H9 (cell line): ENCODE results near the gene DIP2C. TPM values are rescaled to one million over a fixed set of nuclear protein-coding genes. Genes with fewer than 3 reads are reported as not detected.

Experiments
- DNase-seq: peaks from one replicate; pipeline ENCODE4 v3.0.0-alpha.2; 2017
- H2AFZ ChIP-seq: one replicate; pipeline ENCODE4 v1.6.1; 2013; ENCODE audit warnings: mild to moderate bottlenecking, low read length, control low read depth, moderate library complexity
- H2AK5ac ChIP-seq: 2 replicates; pipeline ENCODE4 v1.6.1; 2013; ENCODE audit warnings: low read length, control low read depth, mixed read lengths; ENCODE audit not compliant: insufficient read length
- H2BK120ac ChIP-seq: one replicate; pipeline ENCODE4 v1.6.1; 2013; ENCODE audit warnings: low read depth, mild to moderate bottlenecking, low read length, control low read depth, inconsistent platforms; ENCODE audit not compliant: poor library complexity, severe bottlenecking
- H2BK12ac ChIP-seq: 2 replicates; pipeline ENCODE4 v1.6.1; 2013; ENCODE audit warnings: low read length, control low read depth, mixed read lengths, low read depth; ENCODE audit not compliant: insufficient read length
- H2BK15ac ChIP-seq: 2 replicates; pipeline ENCODE4 v1.6.1; 2013; ENCODE audit warnings: low read depth, low read length, control low read depth
- H2BK20ac ChIP-seq: one replicate; pipeline ENCODE4 v1.6.1; 2013; ENCODE audit warnings: low read depth, mild to moderate bottlenecking, low read length, control low read depth, inconsistent platforms; ENCODE audit not compliant: poor library complexity, severe bottlenecking
- H2BK5ac ChIP-seq: 2 replicates; pipeline ENCODE4 v1.6.1; 2013; ENCODE audit warnings: low read length, control low read depth, mixed read lengths; ENCODE audit not compliant: insufficient read length
- H3K14ac ChIP-seq: 2 replicates; pipeline ENCODE4 v1.6.1; 2013; ENCODE audit warnings: low read length, control low read depth; ENCODE audit not compliant: insufficient read depth
- H3K18ac ChIP-seq: 2 replicates; pipeline ENCODE4 v1.6.1; 2013; ENCODE audit warnings: low read depth, mild to moderate bottlenecking, mixed read lengths, low read length, control low read depth; ENCODE audit not compliant: insufficient read length
- H3K23ac ChIP-seq: 2 replicates; pipeline ENCODE4 v1.6.1; 2013; ENCODE audit warnings: low read length, control low read depth, mixed read lengths, low read depth; ENCODE audit not compliant: insufficient read length
- H3K23me2 ChIP-seq: 2 replicates; pipeline ENCODE4 v1.6.1; 2013; ENCODE audit warnings: low read depth, mild to moderate bottlenecking, mixed read lengths, low read length, control low read depth; ENCODE audit not compliant: insufficient read length, poor library complexity, severe bottlenecking
- H3K27ac ChIP-seq: 2 replicates; pipeline ENCODE4 v1.5.1; 2013; ENCODE audit warnings: low read length, control low read depth, mixed read lengths, low read depth; ENCODE audit not compliant: insufficient read length
- H3K27me3 ChIP-seq: 2 replicates; pipeline ENCODE4 v1.6.1; 2013; ENCODE audit warnings: low read length, control low read depth, inconsistent platforms; ENCODE audit not compliant: insufficient read depth
- H3K4ac ChIP-seq: 2 replicates; pipeline ENCODE4 v1.6.1; 2013; ENCODE audit warnings: low read depth, mild to moderate bottlenecking, control low read depth, inconsistent platforms, low read length, moderate library complexity
- H3K4me1 ChIP-seq: 2 replicates; pipeline ENCODE4 v1.6.1; 2013; ENCODE audit warnings: low read length, control low read depth, inconsistent platforms; ENCODE audit not compliant: insufficient read depth
- H3K4me2 ChIP-seq: 2 replicates; pipeline ENCODE4 v1.6.1; 2013; ENCODE audit warnings: low read length, control low read depth, mixed read lengths; ENCODE audit not compliant: insufficient read length, insufficient read depth
- H3K56ac ChIP-seq: 2 replicates; pipeline ENCODE4 v1.6.1; 2013; ENCODE audit warnings: low read depth, mild to moderate bottlenecking, mixed read lengths, low read length, control low read depth; ENCODE audit not compliant: insufficient read length
- H3K79me1 ChIP-seq: 2 replicates; pipeline ENCODE4 v1.6.1; 2013; ENCODE audit warnings: low read depth, mild to moderate bottlenecking, moderate library complexity, low read length, control low read depth, inconsistent platforms; ENCODE audit not compliant: insufficient read depth, poor library complexity, severe bottlenecking
- H3K79me2 ChIP-seq: 2 replicates; pipeline ENCODE4 v1.6.1; 2013; ENCODE audit warnings: low read length, control low read depth, inconsistent platforms; ENCODE audit not compliant: insufficient read depth
- H3K9ac ChIP-seq: 2 replicates; pipeline ENCODE4 v1.6.1; 2013; ENCODE audit warnings: low read length, control low read depth, mixed read lengths; ENCODE audit not compliant: insufficient read length; ENCODE audit errors: extremely low read depth
- H3K9me3 ChIP-seq: one replicate; pipeline ENCODE4 v1.6.1; 2013; ENCODE audit warnings: low read depth, low read length, inconsistent platforms; ENCODE audit not compliant: control insufficient read depth
- H3T11ph ChIP-seq: one replicate; pipeline ENCODE4 v1.6.1; 2013; ENCODE audit warnings: mild to moderate bottlenecking, low read length, control low read depth, inconsistent platforms
- H4K20me1 ChIP-seq: one replicate; pipeline ENCODE4 v1.6.1; 2013; ENCODE audit not compliant: control insufficient read depth, insufficient read length, insufficient read depth
- H4K5ac ChIP-seq: 2 replicates; pipeline ENCODE4 v1.6.1; 2013; ENCODE audit warnings: low read depth, mild to moderate bottlenecking, mixed read lengths, low read length, control low read depth; ENCODE audit not compliant: insufficient read length
- H4K8ac ChIP-seq: replicated peaks from 2 replicates; pipeline ENCODE4 v1.6.1; 2013; ENCODE audit warnings: low read length, control low read depth, mixed read lengths, low read depth; ENCODE audit not compliant: insufficient read length
- H4K91ac ChIP-seq: 2 replicates; pipeline ENCODE4 v1.6.1; 2013; ENCODE audit warnings: low read depth, mild to moderate bottlenecking, moderate library complexity, mixed read lengths, low read length, control low read depth; ENCODE audit not compliant: insufficient read length
- H3K27ac Mint-ChIP-seq, 3 experiments: 2 replicates in 2 of 3; 3 replicates in 1 of 3; pipeline ENCODE4 v1.8.0; 2020 to 2021; ENCODE audit warnings: mixed read lengths in 3 of 3, mild to moderate bottlenecking in 1 of 3, moderate library complexity in 1 of 3
- H3K27me3 Mint-ChIP-seq: 2 replicates; pipeline ENCODE4 v1.8.0; 2021; ENCODE audit warnings: low read depth, mild to moderate bottlenecking, moderate library complexity, mixed read lengths
- H3K36me3 Mint-ChIP-seq, 3 experiments: 2 replicates in 2 of 3; 3 replicates in 1 of 3; pipeline ENCODE4 v1.8.0; 2020 to 2021; ENCODE audit warnings: low read depth in 3 of 3, mixed read lengths in 3 of 3; ENCODE audit not compliant: insufficient read depth in 1 of 3
- H3K4me1 Mint-ChIP-seq, 2 experiments: 2 replicates each; pipeline ENCODE4 v1.8.0; 2020; ENCODE audit warnings: mixed read lengths in 2 of 2
- H3K4me3 Mint-ChIP-seq, 2 experiments: 2 replicates in 1 of 2; 3 replicates in 1 of 2; pipeline ENCODE4 v1.8.0; 2020 to 2021; ENCODE audit warnings: mild to moderate bottlenecking in 2 of 2, mixed read lengths in 2 of 2, moderate library complexity in 1 of 2
- H3K9me3 Mint-ChIP-seq, 2 experiments: 2 replicates in 1 of 2; 3 replicates in 1 of 2; pipeline ENCODE4 v1.8.0; 2020; ENCODE audit warnings: mild to moderate bottlenecking in 2 of 2, mixed read lengths in 2 of 2, moderate library complexity in 1 of 2
- CTCF ChIP-seq: fragments of 200-600 bp; sonication (generic); conservative IDR thresholded peaks from 3 replicates; pipeline ENCODE4 v1.8.0; 2021; ENCODE audit warnings: antibody characterized with exemption, mild to moderate bottlenecking
- WGBS: extraction: QIAGEN DNeasy Blood & Tissue Kit; methylation state at CpG from one replicate; pipeline ENCODE4 v1.1.7; 2013; ENCODE audit warnings: missing lambda C conversion rate, low lambda C conversion rate, mixed read lengths; ENCODE audit not compliant: insufficient read length; ENCODE audit errors: extremely low coverage; 5-methylcytosine and 5-hydroxymethylcytosine counted together
- total RNA-seq: library from RNA; stranded (reverse); gene quantifications from 2 replicates; pipeline ENCODE4 v1.2.1, GENCODE V29; 2021

DIP2C gene
- total RNA-seq, 1 experiment from 2014 or later = 7.9 TPM

GRCh38 chr10:359093-359492, 330.4 kb downstream of the DIP2C start:
- H3K4me1 ChIP-seq = no peaks in the 10 kb centered on the region
- no peak overlapping the region for H2AK5ac ChIP-seq
- H2BK20ac ChIP-seq = no peak overlapping the region
- no peak overlapping the region for H3K9ac ChIP-seq
- no peak for DNase-seq
- no peak overlapping the region for H3K4ac ChIP-seq
- H3K36me3 Mint-ChIP-seq = peaks cover 6 to 34% (median 26%) of the 10 kb centered on the region in 3 experiments; a peak in 6 of 7 replicates
- no peak for TF ChIP-seq CTCF
- H3K4me1 Mint-ChIP-seq = no peaks in the 10 kb centered on the region; a peak in 1 of 4 replicates
- no peaks in the 10 kb centered on the region for H3K23me2 ChIP-seq
- no peak overlapping the region for H4K5ac ChIP-seq
- H3K14ac ChIP-seq = no peak overlapping the region; the same call in 1 of the 2 replicates
- H2BK120ac ChIP-seq = no peak overlapping the region
- no peak overlapping the region for H3K56ac ChIP-seq
- H4K20me1 ChIP-seq = no peaks in the 10 kb centered on the region
- H2BK5ac ChIP-seq = no peak overlapping the region
- H3K4me3 Mint-ChIP-seq = no peak overlapping the region
- no peak overlapping the region for H3K18ac ChIP-seq
- no peak overlapping the region for H3K23ac ChIP-seq
- no peak overlapping the region for H2BK12ac ChIP-seq
- H4K8ac ChIP-seq = no peak overlapping the region
- H3K4me2 ChIP-seq = no peak overlapping the region
- H3K27ac Mint-ChIP-seq = no peak overlapping the region
- no peaks in the 10 kb centered on the region for H3K79me1 ChIP-seq
- H3K79me2 ChIP-seq = no peaks in the 10 kb centered on the region
- H3K27me3 Mint-ChIP-seq = no peaks in the 10 kb centered on the region
- H2BK15ac ChIP-seq = no peak overlapping the region
- no peaks in the 10 kb centered on the region for H3K9me3 ChIP-seq
- H2AFZ ChIP-seq = no peak overlapping the region
- no peak overlapping the region for H3T11ph ChIP-seq
- no peak overlapping the region for H3K27ac ChIP-seq
- no peak overlapping the region for H4K91ac ChIP-seq
- no CpG with 5 or more reads among the region's 18 CpGs for WGBS
- H3K9me3 Mint-ChIP-seq = no peaks in the 10 kb centered on the region
- no peaks in the 10 kb centered on the region for H3K27me3 ChIP-seq
